ENCODE measurements around the gene ATP2B2.

Gene ATP2B2

DNA sequence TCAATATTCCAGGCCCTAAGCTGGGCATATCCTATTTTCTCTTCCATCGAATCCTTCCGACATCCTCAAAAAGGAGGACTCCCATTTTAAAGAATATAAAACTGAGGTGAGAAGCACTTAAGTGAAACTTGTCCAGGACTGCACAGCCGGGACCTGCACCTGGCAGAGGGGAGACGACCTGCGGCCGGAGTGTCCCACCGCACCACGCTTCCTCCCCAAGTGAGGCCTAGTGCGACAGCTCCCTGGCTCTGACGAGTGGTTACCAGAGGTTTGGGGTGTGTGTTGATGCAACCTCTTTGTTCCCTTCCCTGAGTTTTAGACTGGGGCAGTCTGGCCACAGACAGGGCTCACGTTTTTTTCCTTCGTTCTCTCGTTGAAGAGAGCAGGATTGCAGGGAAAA is 24.9 kb upstream of the ATP2B2 start:
- no peak for DNase-seq (ENCODE audit: low read depth, low spot score)

- no peak for DNase-seq (ENCODE audit: low read depth, low spot score)
These were observed 24.4 kb upstream of the ATP2B2 start for GRCh38 chr3:10529809-10530208.

DNA sequence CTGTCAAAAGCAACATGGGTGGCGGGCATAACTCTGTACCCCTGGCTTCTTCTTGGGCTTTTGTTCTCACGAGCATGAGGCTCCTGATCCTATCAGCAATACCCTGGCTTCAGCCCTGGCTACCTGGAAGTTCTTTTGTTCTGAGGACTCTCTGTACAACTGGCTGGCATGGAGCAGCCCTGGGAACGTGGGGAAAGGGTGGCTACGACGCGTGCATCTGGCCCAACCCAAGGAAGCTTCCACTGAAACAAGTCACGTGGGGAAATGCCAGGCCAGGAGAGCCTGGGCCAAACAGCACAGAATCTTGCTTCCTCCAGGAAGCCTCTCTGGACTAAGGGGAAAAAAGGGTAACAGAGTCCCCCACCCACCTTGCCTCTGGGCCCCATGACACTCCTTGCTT is 22.7 kb upstream of the ATP2B2 start:
- no peak for DNase-seq (ENCODE audit: low read depth, low spot score)

- no peak for DNase-seq (ENCODE audit: low read depth, low spot score)
These were observed 22.1 kb upstream of the ATP2B2 start for GRCh38 chr3:10527295-10528001.

GRCh38 chr3:10526366-10526765 is 21.0 kb upstream of the ATP2B2 start:
- no peak for DNase-seq (ENCODE audit: low read depth, low spot score)

GRCh38 chr3:10524799-10525301 is 19.5 kb upstream of the ATP2B2 start:
- no peak for DNase-seq (ENCODE audit: low read depth, low spot score)

DNA sequence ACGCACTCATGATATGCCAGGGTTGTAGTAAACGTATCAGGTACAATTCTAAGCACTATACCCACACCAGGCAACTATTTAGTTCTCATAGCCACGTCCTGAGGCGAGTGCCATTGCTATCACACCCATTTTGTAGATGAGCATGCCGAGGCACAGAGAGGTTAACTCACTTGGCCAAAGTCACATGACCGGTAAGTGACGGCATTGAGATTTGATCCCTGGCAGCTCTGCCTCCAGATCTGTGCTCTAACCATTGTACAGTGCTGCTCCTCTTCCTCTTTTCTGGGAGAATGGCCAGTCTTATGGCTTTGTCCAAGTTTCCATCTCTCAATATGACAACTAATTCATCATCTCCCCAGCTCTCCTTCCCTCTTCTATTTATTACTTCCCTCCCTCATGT is 18.9 kb upstream of the ATP2B2 start:
- no peak for DNase-seq (ENCODE audit: low read depth, low spot score)

DNA sequence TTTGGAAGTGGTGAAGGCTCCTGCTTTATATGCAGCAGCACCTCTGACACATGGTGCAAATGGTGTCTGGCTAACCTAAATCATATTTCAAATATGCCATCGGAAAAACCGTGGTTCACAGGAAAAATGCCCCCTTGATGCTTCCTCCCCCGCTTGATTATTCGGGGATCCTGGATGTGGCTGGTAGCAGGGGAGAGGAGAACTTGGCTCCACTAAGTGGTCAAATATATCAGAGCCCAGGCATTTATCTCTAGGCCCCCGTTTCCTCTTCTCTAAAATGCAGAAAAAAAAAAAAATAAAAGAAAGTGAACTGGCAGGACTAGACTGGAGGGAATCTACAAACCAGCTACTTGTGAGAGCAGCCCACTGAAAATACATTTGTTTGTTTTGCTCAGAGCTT is 18.2 kb upstream of the ATP2B2 start:
- DNase-seq (ENCODE audit: low read depth, low spot score) = no peak

- no peak for DNase-seq (ENCODE audit: low read depth, low spot score)
These were observed 17.4 kb upstream of the ATP2B2 start for GRCh38 chr3:10522646-10523303.

- DNase-seq (ENCODE audit: low read depth, low spot score) = no peak
These were observed 16.5 kb upstream of the ATP2B2 start for GRCh38 chr3:10521772-10522441.

DNA sequence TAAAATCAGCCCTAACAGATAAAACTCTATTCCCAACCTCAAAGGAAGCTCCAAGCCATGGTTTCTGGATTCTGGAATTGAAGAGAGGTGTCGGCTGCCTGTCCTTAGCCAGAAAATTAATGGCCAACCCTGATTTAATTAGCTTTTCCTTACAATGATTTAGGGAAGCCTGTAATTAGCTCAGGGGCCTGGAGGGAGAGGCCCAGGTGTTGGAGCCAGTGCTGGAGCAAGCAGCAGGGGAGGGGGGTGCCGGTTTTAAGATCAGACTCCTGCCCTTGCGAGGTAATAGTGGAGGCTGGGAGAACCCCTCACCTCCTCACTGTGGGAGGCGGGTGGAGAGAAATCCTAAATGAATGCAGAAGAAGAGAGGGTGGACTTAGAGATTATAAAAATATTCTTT is 14.7 kb upstream of the ATP2B2 start:
- DNase-seq (ENCODE audit: low read depth, low spot score) = no peak

DNA sequence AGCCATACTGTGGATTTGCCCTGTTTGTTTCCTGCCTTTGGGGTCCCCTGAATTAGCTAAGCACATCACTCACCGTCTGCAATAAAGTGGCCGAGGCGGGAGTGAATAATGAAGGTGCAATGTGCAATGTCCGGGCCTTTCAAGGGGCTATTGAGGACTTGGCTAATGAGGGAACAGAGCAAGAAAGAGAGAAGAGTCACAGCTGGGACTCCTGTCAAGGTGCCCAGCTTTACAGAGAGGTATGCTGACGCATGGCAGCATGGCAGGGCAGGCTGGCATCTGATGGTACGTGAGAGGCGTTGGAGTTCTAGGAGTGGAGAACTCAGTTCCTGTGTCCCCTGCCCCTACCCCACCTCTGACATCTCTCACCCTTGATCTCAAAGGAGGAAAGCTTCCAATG is 13.8 kb upstream of the ATP2B2 start:
- DNase-seq (ENCODE audit: low read depth, low spot score) = no peak

- no peak for DNase-seq (ENCODE audit: low read depth, low spot score)
These were observed 13.2 kb upstream of the ATP2B2 start for GRCh38 chr3:10518506-10519150.

GRCh38 chr3:10517627-10518026 is 12.2 kb upstream of the ATP2B2 start:
- DNase-seq (ENCODE audit: low read depth, low spot score) = no peak

- no peak for DNase-seq (ENCODE audit: low read depth, low spot score)
These were observed 11.4 kb upstream of the ATP2B2 start for GRCh38 chr3:10516544-10517452.

DNA sequence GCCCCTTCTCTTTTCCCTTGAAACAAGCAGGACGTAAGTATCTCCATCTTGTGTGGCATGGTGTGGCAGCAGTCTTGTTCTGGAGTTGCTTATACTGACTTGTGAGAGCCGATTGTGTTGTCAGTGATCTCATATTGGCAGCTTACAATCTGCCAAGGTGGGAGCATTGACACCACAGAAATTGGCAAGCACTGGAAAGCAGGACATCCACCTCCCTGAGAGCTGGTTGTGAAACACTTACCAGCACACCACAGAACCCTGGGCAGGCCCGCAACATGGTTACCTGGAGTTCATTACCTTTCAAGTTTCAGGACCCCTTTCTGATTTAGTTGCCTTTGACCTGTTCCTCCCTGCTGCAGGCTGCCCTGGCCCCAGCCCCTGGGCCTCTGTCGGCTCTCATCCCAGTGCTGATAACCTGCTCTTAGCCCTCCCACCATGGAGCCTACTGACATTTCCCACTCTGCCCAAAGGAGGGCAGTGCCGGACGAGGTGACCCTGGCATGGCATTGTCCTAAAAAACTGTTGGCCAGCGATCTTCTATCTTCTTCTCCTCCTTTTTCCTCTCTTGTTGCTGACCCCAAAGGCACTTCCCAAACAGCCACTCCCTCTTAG is 10.6 kb upstream of the ATP2B2 start:
- no peak for DNase-seq (ENCODE audit: low read depth, low spot score)

DNA sequence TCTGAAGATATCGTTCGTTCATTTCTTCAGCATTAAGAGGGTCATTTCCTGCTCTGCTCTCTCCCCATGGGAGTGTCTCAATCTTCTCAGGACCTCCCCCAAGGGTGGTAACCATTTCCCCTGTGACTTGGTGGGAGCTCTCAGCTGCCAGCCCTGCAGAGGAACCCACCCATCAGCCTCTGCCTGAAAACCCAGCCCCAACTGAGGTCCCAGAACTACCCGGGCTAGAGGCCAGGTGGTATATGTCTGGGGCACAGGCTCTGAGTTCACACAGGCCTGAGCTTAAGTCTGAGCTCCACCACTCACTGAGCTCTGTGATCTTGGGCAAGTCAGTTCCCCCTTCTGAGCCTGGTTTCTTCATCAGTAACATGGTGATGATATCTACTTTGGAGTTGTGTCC is 10.0 kb upstream of the ATP2B2 start:
- DNase-seq (ENCODE audit: low read depth, low spot score) = no peak

DNA sequence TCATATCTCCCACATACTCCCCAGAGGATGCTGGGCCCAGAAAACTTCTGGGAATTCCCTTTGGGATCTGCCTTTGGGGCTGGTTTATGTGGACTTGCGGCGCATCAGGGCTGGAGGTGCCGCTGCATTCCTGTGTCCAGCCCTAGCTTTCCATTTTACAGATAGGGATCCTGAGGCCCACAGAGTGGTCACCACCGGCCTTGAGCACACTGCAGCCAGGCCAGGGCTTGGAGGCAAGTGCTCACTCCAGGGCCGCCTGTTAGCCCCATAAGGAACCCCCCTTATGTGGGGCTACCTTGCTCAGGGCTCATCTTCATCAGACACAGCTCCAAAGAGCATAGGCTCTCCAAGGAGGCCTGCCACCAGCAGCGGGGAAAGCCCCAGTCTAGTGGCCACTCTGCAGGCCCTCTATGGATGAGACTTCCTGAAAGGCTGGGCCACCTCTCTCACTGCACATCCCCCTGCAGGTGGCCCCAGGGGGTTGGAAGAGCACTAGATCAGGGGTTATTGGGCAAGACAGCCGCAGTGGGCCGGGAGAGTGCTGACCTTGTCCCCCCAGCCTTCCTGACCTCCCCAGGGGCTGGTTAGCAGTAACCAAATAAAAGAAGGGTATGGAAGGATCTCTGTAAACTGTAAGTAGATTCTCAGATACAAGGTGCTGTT is 9.2 kb upstream of the ATP2B2 start:
- DNase-seq (ENCODE audit: low read depth, low spot score) = no peak

DNA sequence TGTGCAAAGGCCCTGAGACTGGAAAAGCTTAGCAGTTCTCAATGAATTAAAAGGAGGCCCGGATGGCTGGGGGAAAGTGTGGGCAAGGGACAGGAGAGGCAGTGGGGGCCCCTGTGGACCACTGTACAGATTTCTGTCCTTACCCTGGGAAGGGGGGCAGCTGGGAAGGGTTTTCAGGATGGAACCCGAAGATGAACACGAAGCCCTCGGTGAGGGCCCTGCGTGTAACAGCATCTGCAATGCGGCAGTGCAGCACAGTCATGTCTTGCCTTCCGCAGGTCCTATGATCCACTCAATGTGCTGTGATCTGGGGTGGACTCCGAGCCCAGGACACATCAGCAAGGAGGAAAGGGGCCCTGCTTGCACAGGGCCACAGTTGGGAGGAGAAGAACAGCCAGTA is 7.9 kb upstream of the ATP2B2 start:
- DNase-seq (ENCODE audit: low read depth, low spot score) = no peak

- DNase-seq (ENCODE audit: low read depth, low spot score) = no peak
These were observed 7.3 kb upstream of the ATP2B2 start for GRCh38 chr3:10512687-10513086.

All from activated CD4-positive, CD25-positive, alpha-beta regulatory T cell treated with anti-CD3 and anti-CD28 coated beads, Interleukin-2, amount 50 U/mL, for 16 hours (primary cell).